GM23248 (cell line): ENCODE data around the gene KRTAP12-2. TPM values are rescaled to one million over a fixed set of nuclear protein-coding genes. Genes with fewer than 3 reads are reported as not detected.
"Not testable (repeated sequence)": the region's sequence is repeated elsewhere in the genome, so short reads cannot be mapped to it uniquely, and the experiment has no call there.

ENCODE experiments used
- DNase-seq: peaks from one replicate; pipeline ENCODE4 v3.0.0-alpha.2; 2015
- H2AFZ ChIP-seq: fragments of 200-600 bp; sonication (generic); 2 replicates; pipeline ENCODE4 v1.6.1; 2016; ENCODE audit warnings: antibody characterized with exemption
- H3F3A ChIP-seq: fragments of 200-600 bp; sonication (generic); 2 replicates; pipeline ENCODE4 v1.6.1; 2016; ENCODE audit warnings: mild to moderate bottlenecking, antibody characterized with exemption, mixed run types; ENCODE audit not compliant: insufficient read depth
- H3K27ac ChIP-seq: fragments of 200-600 bp; sonication (generic); 2 replicates; pipeline ENCODE4 v1.5.1; 2016; ENCODE audit warnings: mild to moderate bottlenecking
- H3K27me3 ChIP-seq: fragments of 200-600 bp; sonication (generic); replicated peaks from 2 replicates; pipeline ENCODE4 v1.6.1; 2016; ENCODE audit warnings: mild to moderate bottlenecking; ENCODE audit not compliant: insufficient read depth
- H3K36me3 ChIP-seq: fragments of 200-600 bp; sonication (generic); 2 replicates; pipeline ENCODE4 v1.6.1; 2016; ENCODE audit warnings: low read depth, mild to moderate bottlenecking
- H3K4me1 ChIP-seq: fragments of 200-600 bp; sonication (generic); 2 replicates; pipeline ENCODE4 v1.6.1; 2016; ENCODE audit warnings: mild to moderate bottlenecking; ENCODE audit not compliant: insufficient read depth
- H3K4me2 ChIP-seq: fragments of 200-600 bp; sonication (generic); one replicate; pipeline ENCODE4 v1.6.1; 2016; ENCODE audit warnings: mild to moderate bottlenecking; ENCODE audit not compliant: unreplicated experiment
- H3K4me3 ChIP-seq: fragments of 200-600 bp; sonication (generic); 2 replicates; pipeline ENCODE4 v1.5.1; 2016; ENCODE audit warnings: mild to moderate bottlenecking
- H3K79me2 ChIP-seq: fragments of 200-600 bp; sonication (generic); 2 replicates; pipeline ENCODE4 v1.6.1; 2016; ENCODE audit warnings: mild to moderate bottlenecking; ENCODE audit not compliant: insufficient read depth
- H3K9ac ChIP-seq: fragments of 200-600 bp; sonication (generic); 2 replicates; pipeline ENCODE4 v1.6.1; 2016; ENCODE audit warnings: mild to moderate bottlenecking
- H3K9me2 ChIP-seq: fragments of 200-600 bp; sonication (generic); 2 replicates; pipeline ENCODE4 v1.6.1; 2016; ENCODE audit warnings: mixed run types, mild to moderate bottlenecking, moderate library complexity; ENCODE audit not compliant: insufficient read depth
- H3K9me3 ChIP-seq: fragments of 200-600 bp; sonication (generic); one replicate; pipeline ENCODE4 v1.6.1; 2017; ENCODE audit warnings: low read depth
- H4K20me1 ChIP-seq: fragments of 200-600 bp; sonication (generic); 2 replicates; pipeline ENCODE4 v1.6.0; 2016; ENCODE audit not compliant: insufficient read depth
- EZH2 ChIP-seq: fragments of 200-600 bp; sonication (generic); IDR thresholded peaks from 2 replicates; pipeline ENCODE4 v1.6.1; 2018; ENCODE audit warnings: antibody characterized with exemption, mild to moderate bottlenecking; ENCODE audit not compliant: insufficient read depth, poor library complexity, severe bottlenecking
- EZH2phosphoT487 ChIP-seq: fragments of 200-600 bp; sonication (generic); IDR thresholded peaks from 2 replicates; pipeline ENCODE4 v1.6.1; 2018; ENCODE audit warnings: antibody characterized with exemption, moderate library complexity, mild to moderate bottlenecking, low read depth; ENCODE audit not compliant: insufficient read depth
- WGBS, 2 experiments: methylation state at CpG; one replicate each; pipeline ENCODE4 v1.1.6; 2015 to 2017; ENCODE audit warnings: low lambda C conversion rate in 2 of 2, low coverage in 1 of 2; ENCODE audit errors: missing lambda C conversion rate in 2 of 2; 5-methylcytosine and 5-hydroxymethylcytosine counted together
- in situ Hi-C: fragments of 300-500 bp; cut with MboI; formaldehyde crosslinking; loops from 2 replicates; pipeline ENCODE4 v1.15.0; 2020
- polyA plus RNA-seq: library from polyadenylated mRNA; unstranded; fragments of >200 nt; fragmentation: Nextera tagmentation; extraction: Ambion mirVana; gene quantifications from 2 replicates; pipeline ENCODE4 v1.2.1, GENCODE V29; 2016
- total RNA-seq: library from RNA; depleted of rRNA; stranded (reverse); fragments of >200 nt; shearing (Covaris generic); gene quantifications from 2 replicates; pipeline ENCODE4 v1.2.3, GENCODE V29; 2014

KRTAP12-2 gene
- total and polyA plus RNA-seq, 2 experiments from 2014 or later = not detected

GRCh38 chr21:44650265-44650972 lies 16.3 kb downstream of the KRTAP12-2 start:
- no peak for TF ChIP-seq EZH2
- no peak for TF ChIP-seq EZH2phosphoT487
- Histone ChIP-seq H2AFZ (no peak overlapping the region), H3K27me3 (peaks cover 14% of the 10 kb centered on the region), H3K79me2 (no peaks in the 10 kb centered on the region), H3K36me3 (no peaks in the 10 kb centered on the region), H3K9me2 (no peaks in the 10 kb centered on the region), H3K4me3 (no peak overlapping the region), H4K20me1 (no peaks in the 10 kb centered on the region), H3K4me1 (no peaks in the 10 kb centered on the region), H3F3A (no peaks in the 10 kb centered on the region), H3K9me3 (no peaks in the 10 kb centered on the region), H3K27ac (no peak overlapping the region), H3K9ac (no peak overlapping the region), H3K4me2 (no peak overlapping the region)
- in situ Hi-C loops = no loop called here
- 57 to 63% methylated on average over 20 of the region's 20 CpGs for WGBS, 2 experiments
- DNase-seq = no peak

GRCh38 chr21:44649521-44650100 lies 17.1 kb downstream of the KRTAP12-2 start:
- no peak for DNase-seq
- TF ChIP-seq EZH2phosphoT487 (no peak), EZH2 (no peak)
- Histone ChIP-seq H3F3A (no peaks in the 10 kb centered on the region), H2AFZ (no peak overlapping the region), H3K36me3 (no peaks in the 10 kb centered on the region), H4K20me1 (no peaks in the 10 kb centered on the region), H3K9me3 (no peaks in the 10 kb centered on the region), H3K27me3 (peaks cover 14% of the 10 kb centered on the region), H3K9ac (no peak overlapping the region), H3K9me2 (no peaks in the 10 kb centered on the region), H3K4me1 (no peaks in the 10 kb centered on the region), H3K4me2 (no peak overlapping the region), H3K27ac (no peak overlapping the region), H3K79me2 (no peaks in the 10 kb centered on the region), H3K4me3 (no peak overlapping the region)
- in situ Hi-C loops = no loop called here
- 48 to 51% methylated on average over 18 of the region's 18 CpGs for WGBS, 2 experiments

GRCh38 chr21:44648557-44649311 lies 18.0 kb downstream of the KRTAP12-2 start:
- Histone ChIP-seq H3K9me2 (no peaks in the 10 kb centered on the region), H3K4me2 (no peak overlapping the region), H3K27ac (no peak overlapping the region), H4K20me1 (no peaks in the 10 kb centered on the region), H3K9ac (no peak overlapping the region), H3F3A (no peaks in the 10 kb centered on the region), H3K79me2 (no peaks in the 10 kb centered on the region), H3K27me3 (peaks cover 14% of the 10 kb centered on the region), H3K36me3 (no peaks in the 10 kb centered on the region), H2AFZ (no peak overlapping the region), H3K4me3 (no peak overlapping the region), H3K4me1 (no peaks in the 10 kb centered on the region), H3K9me3 (no peaks in the 10 kb centered on the region)
- DNase-seq = no peak
- no peak for TF ChIP-seq EZH2phosphoT487
- TF ChIP-seq EZH2 = no peak
- WGBS, 2 experiments = 51% methylated on average over 33 of the region's 33 CpGs
- in situ Hi-C loops = no loop called here

- no peak for DNase-seq
- WGBS, 2 experiments = 5 to 6% methylated on average over 8 of the region's 8 CpGs
- no peak overlapping the region for H3K9ac ChIP-seq
Measured at GRCh38 chr21:44647222-44647552, 19.5 kb downstream of the KRTAP12-2 start.

GRCh38 chr21:44646366-44647221 lies 20.1 kb downstream of the KRTAP12-2 start, which contains the start of gene KRTAP10-11:
TSS of gene KRTAP10-11 (plus strand) at chr21:44646414. CDS start at chr21:44646459, 45 bp downstream.
- WGBS, 2 experiments = 28 to 31% methylated on average over 13 to 18 of the region's 21 CpGs
- H3K9me3 ChIP-seq, H3K27ac ChIP-seq, H3F3A ChIP-seq, in situ Hi-C loops, H3K4me3 ChIP-seq, H4K20me1 ChIP-seq, H3K4me2 ChIP-seq, H3K36me3 ChIP-seq, H3K4me1 ChIP-seq, H3K9ac ChIP-seq, DNase-seq, H3K27me3 ChIP-seq, H3K79me2 ChIP-seq, H3K9me2 ChIP-seq, H2AFZ ChIP-seq: not testable (repeated sequence)

More at GRCh38 chr21:44647222-44647552, 19.5 kb downstream of the KRTAP12-2 start:
- Histone ChIP-seq H3K4me1 (no peaks in the 10 kb centered on the region), H3K4me3 (no peak overlapping the region), H3K79me2 (no peaks in the 10 kb centered on the region), H3K9me2 (no peaks in the 10 kb centered on the region), H3K27ac (no peak overlapping the region), H3K27me3 (peaks cover 4% of the 10 kb centered on the region; the same call in 1 of the 2 replicates), H3K36me3 (no peaks in the 10 kb centered on the region), H3K4me2 (no peak overlapping the region), H4K20me1 (no peaks in the 10 kb centered on the region), H3K9me3 (no peaks in the 10 kb centered on the region), H2AFZ (no peak overlapping the region), H3F3A (no peaks in the 10 kb centered on the region)
- TF ChIP-seq EZH2phosphoT487 (no peak), EZH2 (no peak)
- in situ Hi-C loops = no loop called here
